ENCODE results near the gene SZT2. TPM values are rescaled to one million over a fixed set of nuclear protein-coding genes. Genes with fewer than 3 reads are reported as not detected.
"Not testable (repeated sequence)": the region's sequence is repeated elsewhere in the genome, so short reads cannot be mapped to it uniquely, and the experiment has no call there.

Gene SZT2
- total RNA-seq, 1 experiment from 2014 or later, result 27.9 TPM

- Histone ChIP-seq H3K27ac (ENCODE audit: low read depth, low read length, poor library complexity, severe bottlenecking) (peak within 1 kb of the TSS; percentile 82), H3K36me3 (ENCODE audit: insufficient read depth, low read length, poor library complexity, severe bottlenecking) (peaks cover 21% of the 10 kb centered on the region), H3K9me3 (ENCODE audit: low read depth, low read length, poor library complexity, severe bottlenecking) (no peaks in the 10 kb centered on the region), H3K27me3 (replicated peaks; ENCODE audit: insufficient read depth, low read depth, low read length, poor library complexity) (peaks cover 6% of the 10 kb centered on the region), H3K4me1 (ENCODE audit: insufficient read depth, low read length, poor library complexity, severe bottlenecking) (peaks cover 11% of the 10 kb centered on the region), H3K4me3 (ENCODE audit: low read depth, low read length, poor library complexity, severe bottlenecking) (peak within 1 kb of the TSS; percentile 56)
- BruUV-seq (replicated peaks), result no TSS peak
- CTCF ChIA-PET, result no interaction called here
- TF ChIP-seq EZH2 (IDR thresholded peaks at IDR 0.05; ENCODE audit: borderline replicate concordance, low read depth, low read length, poor library complexity, severe bottlenecking) (no peak), CTCF (conservative IDR thresholded peaks at IDR 0.05; ENCODE audit: low read depth, low read length) (no peak)
- intact Hi-C loops (cut with micrococcal nuclease; ENCODE audit: unreplicated experiment), result no loop called here
- DNase-seq (ENCODE audit: low spot score), result peak; percentile 91
- POLR2A ChIA-PET (ENCODE audit: low non-redundant PET), result interaction anchor here (0.9 kb wide), 1 partner anchor 226 kb away, joined by 8 read pairs; no protein-coding TSS in a partner anchor
Measured at GRCh38 chr1:43453442-43454269, 64.0 kb downstream of the SZT2 start, which contains the start of gene HYI. HYI (minus strand) TSS chr1:43453931; CDS start chr1:43453793, 138 bp downstream.

GRCh38 chr1:43454270-43455011 is 64.7 kb downstream of the SZT2 start:
- Histone ChIP-seq H3K4me3 (ENCODE audit: low read depth, low read length, poor library complexity, severe bottlenecking) (peak overlapping the region; percentile 56), H3K36me3 (ENCODE audit: insufficient read depth, low read length, poor library complexity, severe bottlenecking) (peaks cover 16% of the 10 kb centered on the region), H3K27me3 (replicated peaks; ENCODE audit: insufficient read depth, low read depth, low read length, poor library complexity) (peaks cover 6% of the 10 kb centered on the region), H3K4me1 (ENCODE audit: insufficient read depth, low read length, poor library complexity, severe bottlenecking) (peaks cover 11% of the 10 kb centered on the region), H3K27ac (ENCODE audit: low read depth, low read length, poor library complexity, severe bottlenecking) (no peak overlapping the region), H3K9me3 (ENCODE audit: low read depth, low read length, poor library complexity, severe bottlenecking) (no peaks in the 10 kb centered on the region)
- ChIA-PET POLR2A (ENCODE audit: low non-redundant PET) (no interaction called here), CTCF (no interaction called here)
- no TSS peak for BruUV-seq (replicated peaks)
- intact Hi-C loops (cut with micrococcal nuclease; ENCODE audit: unreplicated experiment), result no loop called here
- no peak for TF ChIP-seq EZH2 (IDR thresholded peaks at IDR 0.05; ENCODE audit: borderline replicate concordance, low read depth, low read length, poor library complexity, severe bottlenecking)
- DNase-seq (ENCODE audit: low spot score), result peak; percentile 72

GRCh38 chr1:43455213-43455889 is 65.7 kb downstream of the SZT2 start:
- no peak overlapping the region for H3K27ac ChIP-seq (ENCODE audit: low read depth, low read length, poor library complexity, severe bottlenecking)
- peaks cover 11% of the 10 kb centered on the region for H3K4me1 ChIP-seq (ENCODE audit: insufficient read depth, low read length, poor library complexity, severe bottlenecking)
- BruUV-seq (replicated peaks), result no TSS peak
- POLR2A ChIA-PET (ENCODE audit: low non-redundant PET), result no interaction called here
- TF ChIP-seq EZH2 (IDR thresholded peaks at IDR 0.05; ENCODE audit: borderline replicate concordance, low read depth, low read length, poor library complexity, severe bottlenecking), result no peak
- TF ChIP-seq CTCF (conservative IDR thresholded peaks at IDR 0.05; ENCODE audit: low read depth, low read length), result no peak
- CTCF ChIA-PET, result no interaction called here
- intact Hi-C loops (cut with micrococcal nuclease; ENCODE audit: unreplicated experiment), result no loop called here
- H3K36me3 ChIP-seq (ENCODE audit: insufficient read depth, low read length, poor library complexity, severe bottlenecking), result peaks cover 11% of the 10 kb centered on the region
- DNase-seq (ENCODE audit: low spot score), result no peak
- no peaks in the 10 kb centered on the region for H3K9me3 ChIP-seq (ENCODE audit: low read depth, low read length, poor library complexity, severe bottlenecking)
- no peak overlapping the region for H3K4me3 ChIP-seq (ENCODE audit: low read depth, low read length, poor library complexity, severe bottlenecking)
- H3K27me3 ChIP-seq (replicated peaks; ENCODE audit: insufficient read depth, low read depth, low read length, poor library complexity), result peaks cover 6% of the 10 kb centered on the region

- DNase-seq (ENCODE audit: low spot score); intact Hi-C loops (cut with micrococcal nuclease; ENCODE audit: unreplicated experiment); H3K4me1 ChIP-seq (ENCODE audit: insufficient read depth, low read length, poor library complexity, severe bottlenecking); H3K27me3 ChIP-seq (replicated peaks; ENCODE audit: insufficient read depth, low read depth, low read length, poor library complexity); H3K4me3 ChIP-seq (ENCODE audit: low read depth, low read length, poor library complexity, severe bottlenecking); POLR2A ChIA-PET (ENCODE audit: low non-redundant PET); H3K36me3 ChIP-seq (ENCODE audit: insufficient read depth, low read length, poor library complexity, severe bottlenecking); BruUV-seq (replicated peaks); H3K9me3 ChIP-seq (ENCODE audit: low read depth, low read length, poor library complexity, severe bottlenecking); H3K27ac ChIP-seq (ENCODE audit: low read depth, low read length, poor library complexity, severe bottlenecking); CTCF ChIA-PET: not testable (repeated sequence)
Measured at GRCh38 chr1:43458379-43458778, 68.7 kb downstream of the SZT2 start.
